IPS-15b (cell line): ENCODE results near the gene BACE1-AS.

Source experiments
- H3K27me3 ChIP-seq: one replicate; pipeline ENCODE4 v1.6.1; 2013; ENCODE audit warnings: low read length; ENCODE audit not compliant: control insufficient read depth, insufficient read depth
- H3K36me3 ChIP-seq: one replicate; pipeline ENCODE4 v1.6.1; 2013; ENCODE audit warnings: low read length; ENCODE audit not compliant: control insufficient read depth, insufficient read depth
- H3K4me1 ChIP-seq: one replicate; pipeline ENCODE4 v1.6.1; 2013; ENCODE audit warnings: mild to moderate bottlenecking, low read length; ENCODE audit not compliant: control insufficient read depth, insufficient read depth
- H3K4me3 ChIP-seq: one replicate; pipeline ENCODE4 v1.5.1; 2013; ENCODE audit warnings: low read depth, low read length
- H3K9ac ChIP-seq: one replicate; pipeline ENCODE4 v1.6.1; 2013; ENCODE audit warnings: low read depth, mild to moderate bottlenecking, low read length
- H3K9me3 ChIP-seq: one replicate; pipeline ENCODE4 v1.6.1; 2013; ENCODE audit warnings: mild to moderate bottlenecking, low read length; ENCODE audit not compliant: control insufficient read depth, insufficient read depth

Gene BACE1-AS

GRCh38 chr11:117332843-117333242, 41.7 kb downstream of the BACE1-AS start:
- Histone ChIP-seq H3K27me3 (no peaks in the 10 kb centered on the region), H3K4me3 (no peak overlapping the region), H3K4me1 (no peaks in the 10 kb centered on the region), H3K36me3 (no peaks in the 10 kb centered on the region), H3K9ac (no peak overlapping the region), H3K9me3 (no peaks in the 10 kb centered on the region)

- peaks cover 4% of the 10 kb centered on the region for H3K36me3 ChIP-seq
- no peak overlapping the region for H3K9ac ChIP-seq
- H3K4me1 ChIP-seq, result no peaks in the 10 kb centered on the region
Observed at GRCh38 chr11:117333917-117334316, 42.8 kb downstream of the BACE1-AS start.

GRCh38 chr11:117334896-117335295, 43.8 kb downstream of the BACE1-AS start:
- no peak overlapping the region for H3K4me3 ChIP-seq
- no peak overlapping the region for H3K9ac ChIP-seq
- H3K9me3 ChIP-seq, result no peaks in the 10 kb centered on the region
- peaks cover 4% of the 10 kb centered on the region for H3K36me3 ChIP-seq
- H3K27me3 ChIP-seq, result no peaks in the 10 kb centered on the region
- H3K4me1 ChIP-seq, result no peaks in the 10 kb centered on the region

More at GRCh38 chr11:117333917-117334316, 42.8 kb downstream of the BACE1-AS start:
- Histone ChIP-seq H3K4me3 (no peak overlapping the region), H3K27me3 (no peaks in the 10 kb centered on the region), H3K9me3 (no peaks in the 10 kb centered on the region)

GRCh38 chr11:117335399-117335798, 44.3 kb downstream of the BACE1-AS start:
- Histone ChIP-seq H3K9ac (no peak overlapping the region), H3K36me3 (peaks cover 4% of the 10 kb centered on the region)

GRCh38 chr11:117337076-117337475, 45.9 kb downstream of the BACE1-AS start:
- no peaks in the 10 kb centered on the region for H3K27me3 ChIP-seq
- peaks cover 7% of the 10 kb centered on the region for H3K36me3 ChIP-seq
- no peak overlapping the region for H3K4me3 ChIP-seq
- H3K9me3 ChIP-seq, result no peaks in the 10 kb centered on the region
- no peak overlapping the region for H3K9ac ChIP-seq
- H3K4me1 ChIP-seq, result no peaks in the 10 kb centered on the region

More at GRCh38 chr11:117335399-117335798, 44.3 kb downstream of the BACE1-AS start:
- Histone ChIP-seq H3K4me1 (no peaks in the 10 kb centered on the region), H3K27me3 (no peaks in the 10 kb centered on the region), H3K4me3 (no peak overlapping the region), H3K9me3 (no peaks in the 10 kb centered on the region)
